HEK293 (cell line): Measurements from ENCODE around the gene SS18L1.
A peak's percentile ranks its signal among the peaks of the same experiment; 100 is the strongest.

ENCODE experiments used
- GLIS1 ChIP-seq: fragments of 450-650 bp; formaldehyde crosslinking; IDR thresholded peaks from 2 replicates; pipeline ENCODE4 v1.5.1; 2016; ENCODE audit warnings: missing biosample characterization, missing genetic modification characterization
- KLF10 ChIP-seq: fragments of 450-650 bp; IDR thresholded peaks from 2 replicates; pipeline ENCODE4 v1.5.1; 2018; ENCODE audit warnings: missing biosample characterization, mild to moderate bottlenecking, missing genetic modification characterization
- KLF8 ChIP-seq: fragments of 450-650 bp; formaldehyde crosslinking; IDR thresholded peaks from 2 replicates; pipeline ENCODE4 v1.5.1; 2016; ENCODE audit warnings: missing biosample characterization, missing genetic modification characterization
- KLF9 ChIP-seq: fragments of 450-650 bp; formaldehyde crosslinking; IDR thresholded peaks from 2 replicates; pipeline ENCODE4 v1.5.1; 2016; ENCODE audit warnings: missing biosample characterization, missing genetic modification characterization, low read depth
- PBX3 ChIP-seq: sonication (generic); formaldehyde crosslinking; IDR thresholded peaks from 2 replicates; pipeline ENCODE4 v1.8.1; 2022; ENCODE audit warnings: mild to moderate bottlenecking, moderate library complexity, missing genetic modification reagents
- RBAK ChIP-seq: fragments of 450-650 bp; formaldehyde crosslinking; IDR thresholded peaks from 2 replicates; pipeline ENCODE4 v1.5.1; 2016; ENCODE audit warnings: missing biosample characterization, missing genetic modification characterization
- ZNF146 ChIP-seq: fragments of 450-650 bp; formaldehyde crosslinking; IDR thresholded peaks from 2 replicates; pipeline ENCODE4 v1.5.1; 2016; ENCODE audit warnings: missing biosample characterization, missing genetic modification characterization
- ZNF2 ChIP-seq: fragments of 450-650 bp; formaldehyde crosslinking; IDR thresholded peaks from 2 replicates; pipeline ENCODE4 v1.5.1; 2016; ENCODE audit warnings: missing biosample characterization, missing genetic modification characterization
- ZNF280C ChIP-seq: fragments of 450-650 bp; formaldehyde crosslinking; IDR thresholded peaks from 2 replicates; pipeline ENCODE4 v1.5.1; 2016; ENCODE audit warnings: missing biosample characterization, missing genetic modification characterization
- ZNF302 ChIP-seq: fragments of 450-650 bp; formaldehyde crosslinking; IDR thresholded peaks from 2 replicates; pipeline ENCODE4 v1.5.1; 2016; ENCODE audit warnings: missing biosample characterization, missing genetic modification characterization, low read depth
- ZNF514 ChIP-seq: fragments of 450-650 bp; formaldehyde crosslinking; IDR thresholded peaks from 2 replicates; pipeline ENCODE4 v1.5.1; 2016; ENCODE audit warnings: missing biosample characterization, missing genetic modification characterization
- ZNF639 ChIP-seq: fragments of 450-650 bp; formaldehyde crosslinking; IDR thresholded peaks from 2 replicates; pipeline ENCODE4 v1.5.1; 2016; ENCODE audit warnings: missing biosample characterization, missing genetic modification characterization
- ZNF792 ChIP-seq: fragments of 450-650 bp; formaldehyde crosslinking; IDR thresholded peaks from 2 replicates; pipeline ENCODE4 v1.5.1; 2016; ENCODE audit warnings: missing biosample characterization, missing genetic modification characterization
- ZNF843 ChIP-seq: fragments of 450-650 bp; formaldehyde crosslinking; IDR thresholded peaks from 2 replicates; pipeline ENCODE4 v1.5.1; 2016; ENCODE audit warnings: missing biosample characterization, missing genetic modification characterization
- TF ChIP-seq, protein P1 (sequence below): fragments of 450-650 bp; formaldehyde crosslinking; IDR thresholded peaks from 2 replicates; pipeline ENCODE4 v1.5.1; 2017; ENCODE audit warnings: missing biosample characterization, mild to moderate bottlenecking, missing genetic modification characterization, moderate library complexity
- TF ChIP-seq, protein P2 (sequence below): fragments of 450-650 bp; formaldehyde crosslinking; IDR thresholded peaks from 2 replicates; pipeline ENCODE4 v1.5.1; 2017; ENCODE audit warnings: missing biosample characterization, missing genetic modification characterization
- TF ChIP-seq, protein P3 (sequence below): fragments of 450-650 bp; formaldehyde crosslinking; IDR thresholded peaks from 2 replicates; pipeline ENCODE4 v1.5.1; 2017; ENCODE audit warnings: missing biosample characterization, missing genetic modification characterization

Gene SS18L1

DNA sequence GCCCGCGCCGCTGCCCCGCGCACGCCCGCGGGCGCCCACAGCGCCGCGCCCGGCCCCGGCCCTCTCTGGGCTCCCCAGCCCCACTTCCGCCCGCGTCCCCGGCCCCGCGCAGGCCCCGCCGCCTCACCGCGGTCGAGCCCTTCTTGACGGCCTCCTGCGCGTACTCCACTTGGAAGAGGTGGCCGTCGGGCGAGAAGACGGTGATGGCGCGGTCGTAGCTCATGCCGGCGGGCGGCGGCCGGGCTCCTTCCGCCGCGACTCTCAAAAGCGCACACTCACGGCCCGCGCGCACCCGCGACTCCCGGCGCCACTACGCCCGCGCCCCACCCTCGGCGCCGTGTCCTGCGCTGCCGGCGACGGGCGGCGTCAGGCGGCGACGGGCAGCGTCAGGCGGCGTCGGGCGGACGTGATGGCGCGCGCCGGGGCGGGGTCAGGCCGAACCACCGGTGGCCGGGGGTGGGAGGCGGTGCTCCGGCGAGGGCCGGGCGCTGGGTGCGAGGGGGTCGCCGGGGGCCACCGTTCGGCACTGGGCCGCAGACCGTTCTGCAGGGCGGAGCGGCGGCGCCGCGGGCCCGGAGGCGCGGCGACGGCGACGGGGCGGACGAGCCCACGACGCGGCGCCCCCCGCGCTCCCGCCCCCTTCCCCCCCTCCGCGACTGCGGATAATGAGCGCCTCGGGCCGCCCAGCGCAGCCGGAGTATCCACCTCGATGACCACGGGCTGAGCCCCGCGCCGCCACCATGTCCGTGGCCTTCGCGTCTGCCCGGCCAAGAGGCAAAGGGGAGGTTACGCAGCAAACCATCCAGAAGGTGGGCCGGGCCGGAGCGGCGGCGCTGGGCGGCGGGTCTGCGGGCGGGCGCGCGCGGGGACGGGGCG is at the start of gene SS18L1, which contains the start of gene PSMA7 (continued):
- TF ChIP-seq, protein P1, sequence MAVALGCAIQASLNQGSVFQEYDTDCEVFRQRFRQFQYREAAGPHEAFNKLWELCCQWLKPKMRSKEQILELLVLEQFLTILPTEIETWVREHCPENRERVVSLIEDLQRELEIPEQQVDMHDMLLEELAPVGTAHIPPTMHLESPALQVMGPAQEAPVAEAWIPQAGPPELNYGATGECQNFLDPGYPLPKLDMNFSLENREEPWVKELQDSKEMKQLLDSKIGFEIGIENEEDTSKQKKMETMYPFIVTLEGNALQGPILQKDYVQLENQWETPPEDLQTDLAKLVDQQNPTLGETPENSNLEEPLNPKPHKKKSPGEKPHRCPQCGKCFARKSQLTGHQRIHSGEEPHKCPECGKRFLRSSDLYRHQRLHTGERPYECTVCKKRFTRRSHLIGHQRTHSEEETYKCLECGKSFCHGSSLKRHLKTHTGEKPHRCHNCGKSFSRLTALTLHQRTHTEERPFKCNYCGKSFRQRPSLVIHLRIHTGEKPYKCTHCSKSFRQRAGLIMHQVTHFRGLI (tag by site-specific recombination) = no peak
- TF ChIP-seq ZNF146 (tag by site-specific recombination) = no peak
- peak; percentile 41; the same call in 1 of the 2 replicates for TF ChIP-seq PBX3 (CRISPR knock-in tag)
- TF ChIP-seq ZNF302 = no peak
- TF ChIP-seq ZNF2 (tag by site-specific recombination) = no peak
- TF ChIP-seq KLF9 = peak; percentile 10; the same call in 1 of the 2 replicates
- TF ChIP-seq ZNF639 = no peak
- no peak for TF ChIP-seq ZNF843
- no peak for TF ChIP-seq ZNF280C (tag by site-specific recombination)
- peak; percentile 65; the same call in 1 of the 2 replicates for TF ChIP-seq KLF10 (tag by site-specific recombination)
- TF ChIP-seq RBAK (tag by site-specific recombination) = no peak
- TF ChIP-seq KLF8 (tag by site-specific recombination) = peak; percentile 15; the same call in 1 of the 2 replicates
- no peak for TF ChIP-seq ZNF792 (tag by site-specific recombination)
- no peak for TF ChIP-seq GLIS1 (tag by site-specific recombination)
- TF ChIP-seq, protein P2, sequence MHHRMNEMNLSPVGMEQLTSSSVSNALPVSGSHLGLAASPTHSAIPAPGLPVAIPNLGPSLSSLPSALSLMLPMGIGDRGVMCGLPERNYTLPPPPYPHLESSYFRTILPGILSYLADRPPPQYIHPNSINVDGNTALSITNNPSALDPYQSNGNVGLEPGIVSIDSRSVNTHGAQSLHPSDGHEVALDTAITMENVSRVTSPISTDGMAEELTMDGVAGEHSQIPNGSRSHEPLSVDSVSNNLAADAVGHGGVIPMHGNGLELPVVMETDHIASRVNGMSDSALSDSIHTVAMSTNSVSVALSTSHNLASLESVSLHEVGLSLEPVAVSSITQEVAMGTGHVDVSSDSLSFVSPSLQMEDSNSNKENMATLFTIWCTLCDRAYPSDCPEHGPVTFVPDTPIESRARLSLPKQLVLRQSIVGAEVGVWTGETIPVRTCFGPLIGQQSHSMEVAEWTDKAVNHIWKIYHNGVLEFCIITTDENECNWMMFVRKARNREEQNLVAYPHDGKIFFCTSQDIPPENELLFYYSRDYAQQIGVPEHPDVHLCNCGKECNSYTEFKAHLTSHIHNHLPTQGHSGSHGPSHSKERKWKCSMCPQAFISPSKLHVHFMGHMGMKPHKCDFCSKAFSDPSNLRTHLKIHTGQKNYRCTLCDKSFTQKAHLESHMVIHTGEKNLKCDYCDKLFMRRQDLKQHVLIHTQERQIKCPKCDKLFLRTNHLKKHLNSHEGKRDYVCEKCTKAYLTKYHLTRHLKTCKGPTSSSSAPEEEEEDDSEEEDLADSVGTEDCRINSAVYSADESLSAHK = no peak
- TF ChIP-seq ZNF514 (tag by site-specific recombination) = no peak
- TF ChIP-seq, protein P3, sequence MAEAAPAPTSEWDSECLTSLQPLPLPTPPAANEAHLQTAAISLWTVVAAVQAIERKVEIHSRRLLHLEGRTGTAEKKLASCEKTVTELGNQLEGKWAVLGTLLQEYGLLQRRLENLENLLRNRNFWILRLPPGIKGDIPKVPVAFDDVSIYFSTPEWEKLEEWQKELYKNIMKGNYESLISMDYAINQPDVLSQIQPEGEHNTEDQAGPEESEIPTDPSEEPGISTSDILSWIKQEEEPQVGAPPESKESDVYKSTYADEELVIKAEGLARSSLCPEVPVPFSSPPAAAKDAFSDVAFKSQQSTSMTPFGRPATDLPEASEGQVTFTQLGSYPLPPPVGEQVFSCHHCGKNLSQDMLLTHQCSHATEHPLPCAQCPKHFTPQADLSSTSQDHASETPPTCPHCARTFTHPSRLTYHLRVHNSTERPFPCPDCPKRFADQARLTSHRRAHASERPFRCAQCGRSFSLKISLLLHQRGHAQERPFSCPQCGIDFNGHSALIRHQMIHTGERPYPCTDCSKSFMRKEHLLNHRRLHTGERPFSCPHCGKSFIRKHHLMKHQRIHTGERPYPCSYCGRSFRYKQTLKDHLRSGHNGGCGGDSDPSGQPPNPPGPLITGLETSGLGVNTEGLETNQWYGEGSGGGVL (tag by site-specific recombination) = no peak; the same call in 1 of the 2 replicates
